ENCODE measurements around the gene RNF217.
"Not testable (repeated sequence)": the region's sequence is repeated elsewhere in the genome, so short reads cannot be mapped to it uniquely, and the experiment has no call there.

RNF217 gene

GRCh38 chr6:124958149-124958548, 4.1 kb upstream of the RNF217 start:
- Mint-ChIP-seq H3K4me3 (no peak overlapping the region), H3K4me1 (peaks cover 2% of the 10 kb centered on the region), H3K36me3 (no peaks in the 10 kb centered on the region), H3K27ac (no peak overlapping the region), H3K9me3 (no peaks in the 10 kb centered on the region)
- no peak for ATAC-seq
- no peak for DNase-seq (ENCODE audit: low spot score in 2 of 2)

GRCh38 chr6:124958759-124959354, 3.4 kb upstream of the RNF217 start:
- Mint-ChIP-seq H3K9me3 (no peaks in the 10 kb centered on the region), H3K36me3 (no peaks in the 10 kb centered on the region), H3K27ac (no peak overlapping the region), H3K4me1 (peaks cover 6% of the 10 kb centered on the region), H3K4me3 (no peak overlapping the region)
- DNase-seq (ENCODE audit: low spot score in 2 of 2) (no peak), ATAC-seq (no peak)

- DNase-seq (ENCODE audit: low spot score in 2 of 2): no peak
- Mint-ChIP-seq H3K27ac (no peak overlapping the region), H3K4me1 (peaks cover 6% of the 10 kb centered on the region), H3K36me3 (no peaks in the 10 kb centered on the region), H3K9me3 (no peaks in the 10 kb centered on the region), H3K4me3 (peak overlapping the region; percentile 35)
- ATAC-seq: no peak
Observed at GRCh38 chr6:124960757-124961463, 1.3 kb upstream of the RNF217 start.

GRCh38 chr6:124961464-124961776, 817 bp upstream of the RNF217 start:
- Mint-ChIP-seq H3K27ac (no peak overlapping the region), H3K4me3 (peak overlapping the region; percentile 35), H3K4me1 (peaks cover 6% of the 10 kb centered on the region), H3K9me3 (no peaks in the 10 kb centered on the region), H3K36me3 (no peaks in the 10 kb centered on the region)
- ATAC-seq (no peak), DNase-seq (ENCODE audit: low spot score in 2 of 2) (no peak)

GRCh38 chr6:124962639-124963415, 590 bp downstream of the RNF217 start:
- Mint-ChIP-seq H3K36me3 (no peaks in the 10 kb centered on the region), H3K4me3 (peak overlapping the region; percentile 28), H3K9me3 (no peaks in the 10 kb centered on the region), H3K27ac (no peak overlapping the region), H3K4me1 (peaks cover 6% of the 10 kb centered on the region)
- ATAC-seq (peak; percentile 47), DNase-seq (ENCODE audit: low spot score in 2 of 2) (no peak)

- H3K27ac Mint-ChIP-seq: no peak overlapping the region
- no peaks in the 10 kb centered on the region for H3K36me3 Mint-ChIP-seq
- H3K4me3 Mint-ChIP-seq: peak overlapping the region; percentile 28
- no peaks in the 10 kb centered on the region for H3K9me3 Mint-ChIP-seq
- DNase-seq (ENCODE audit: low spot score in 2 of 2) (no peak), ATAC-seq (no peak)
- H3K4me1 Mint-ChIP-seq: peaks cover 6% of the 10 kb centered on the region
Observed at GRCh38 chr6:124963416-124963785, 1.2 kb downstream of the RNF217 start.

GRCh38 chr6:124963831-124964763, 1.9 kb downstream of the RNF217 start:
- DNase-seq (ENCODE audit: low spot score in 2 of 2) (no peak), ATAC-seq (no peak)
- H3K27ac Mint-ChIP-seq: no peak overlapping the region
- H3K9me3 Mint-ChIP-seq: no peaks in the 10 kb centered on the region
- no peaks in the 10 kb centered on the region for H3K36me3 Mint-ChIP-seq
- no peak overlapping the region for H3K4me3 Mint-ChIP-seq
- H3K4me1 Mint-ChIP-seq: peaks cover 6% of the 10 kb centered on the region

- no peak for ATAC-seq
- no peak for DNase-seq (ENCODE audit: low spot score in 2 of 2)
Observed at GRCh38 chr6:124964764-124965105, 2.5 kb downstream of the RNF217 start.

GRCh38 chr6:124965424-124965850, 3.2 kb downstream of the RNF217 start:
- DNase-seq (ENCODE audit: low spot score in 2 of 2): not testable (repeated sequence)

More at GRCh38 chr6:124964764-124965105, 2.5 kb downstream of the RNF217 start:
- Mint-ChIP-seq H3K27ac (no peak overlapping the region), H3K36me3 (no peaks in the 10 kb centered on the region), H3K9me3 (no peaks in the 10 kb centered on the region), H3K4me3 (no peak overlapping the region), H3K4me1 (peaks cover 6% of the 10 kb centered on the region)

GRCh38 chr6:124967444-124967843, 5.2 kb downstream of the RNF217 start:
- Mint-ChIP-seq H3K4me1 (peaks cover 6% of the 10 kb centered on the region), H3K4me3 (no peak overlapping the region), H3K36me3 (no peaks in the 10 kb centered on the region), H3K27ac (no peak overlapping the region), H3K9me3 (no peaks in the 10 kb centered on the region)
- ATAC-seq (no peak), DNase-seq (ENCODE audit: low spot score in 2 of 2) (no peak)

More at GRCh38 chr6:124965424-124965850, 3.2 kb downstream of the RNF217 start:
- not testable (repeated sequence) for H3K4me1 Mint-ChIP-seq, ATAC-seq, H3K4me3 Mint-ChIP-seq, H3K36me3 Mint-ChIP-seq, H3K9me3 Mint-ChIP-seq, H3K27ac Mint-ChIP-seq

- ATAC-seq (no peak), DNase-seq (ENCODE audit: low spot score in 2 of 2) (no peak)
- Mint-ChIP-seq H3K36me3 (no peaks in the 10 kb centered on the region), H3K27ac (no peak overlapping the region), H3K4me1 (peaks cover 2% of the 10 kb centered on the region), H3K4me3 (no peak overlapping the region), H3K9me3 (no peaks in the 10 kb centered on the region)
Observed at GRCh38 chr6:124968401-124968800, 6.2 kb downstream of the RNF217 start.

- no peak for ATAC-seq
- DNase-seq (ENCODE audit: low spot score in 2 of 2): no peak
- Mint-ChIP-seq H3K4me3 (no peak overlapping the region), H3K9me3 (no peaks in the 10 kb centered on the region), H3K4me1 (no peaks in the 10 kb centered on the region), H3K36me3 (no peaks in the 10 kb centered on the region), H3K27ac (no peak overlapping the region)
Observed at GRCh38 chr6:124970243-124970642, 8.0 kb downstream of the RNF217 start.

- no peaks in the 10 kb centered on the region for H3K9me3 Mint-ChIP-seq
- no peak overlapping the region for H3K4me3 Mint-ChIP-seq
- no peak overlapping the region for H3K27ac Mint-ChIP-seq
Observed at GRCh38 chr6:124970763-124971162, 8.5 kb downstream of the RNF217 start.

GRCh38 chr6:124973780-124974179, 11.5 kb downstream of the RNF217 start:
- DNase-seq (ENCODE audit: low spot score in 2 of 2) (no peak), ATAC-seq (no peak)
- Mint-ChIP-seq H3K4me3 (no peak overlapping the region), H3K36me3 (no peaks in the 10 kb centered on the region), H3K27ac (no peak overlapping the region), H3K9me3 (peaks cover 4% of the 10 kb centered on the region), H3K4me1 (no peaks in the 10 kb centered on the region)

More at GRCh38 chr6:124970763-124971162, 8.5 kb downstream of the RNF217 start:
- Mint-ChIP-seq H3K36me3 (no peaks in the 10 kb centered on the region), H3K4me1 (no peaks in the 10 kb centered on the region)
- ATAC-seq: no peak
- no peak for DNase-seq (ENCODE audit: low spot score in 2 of 2)

- ATAC-seq (no peak), DNase-seq (ENCODE audit: low spot score in 2 of 2) (no peak)
- Mint-ChIP-seq H3K4me3 (no peak overlapping the region), H3K9me3 (peaks cover 8% of the 10 kb centered on the region), H3K4me1 (no peaks in the 10 kb centered on the region), H3K27ac (no peak overlapping the region), H3K36me3 (no peaks in the 10 kb centered on the region)
Observed at GRCh38 chr6:124974771-124975377, 12.6 kb downstream of the RNF217 start.

Measured in stimulated activated effector memory CD8-positive, alpha-beta T cell treated with anti-CD3 and anti-CD28 coated beads, Interleukin-12 subunit alpha, Interleukin-12 subunit beta, amount 100 ng/mL, for 72 hours (primary cell).